PC-9 (cell line): Measurements from ENCODE around the gene TRPT1.

Experiments used
- EZH2 ChIP-seq: fragments of 200-600 bp; sonication (generic); IDR thresholded peaks from 2 replicates; pipeline ENCODE4 v1.8.0; 2017; ENCODE audit warnings: antibody characterized with exemption, low read depth
- TF ChIP-seq, protein P1 (sequence below): fragments of 200-600 bp; sonication (generic); conservative IDR thresholded peaks from 2 replicates; pipeline ENCODE4 v1.6.1; 2017; ENCODE audit warnings: mixed run types, antibody characterized with exemption, mild to moderate bottlenecking, moderate library complexity

DNA sequence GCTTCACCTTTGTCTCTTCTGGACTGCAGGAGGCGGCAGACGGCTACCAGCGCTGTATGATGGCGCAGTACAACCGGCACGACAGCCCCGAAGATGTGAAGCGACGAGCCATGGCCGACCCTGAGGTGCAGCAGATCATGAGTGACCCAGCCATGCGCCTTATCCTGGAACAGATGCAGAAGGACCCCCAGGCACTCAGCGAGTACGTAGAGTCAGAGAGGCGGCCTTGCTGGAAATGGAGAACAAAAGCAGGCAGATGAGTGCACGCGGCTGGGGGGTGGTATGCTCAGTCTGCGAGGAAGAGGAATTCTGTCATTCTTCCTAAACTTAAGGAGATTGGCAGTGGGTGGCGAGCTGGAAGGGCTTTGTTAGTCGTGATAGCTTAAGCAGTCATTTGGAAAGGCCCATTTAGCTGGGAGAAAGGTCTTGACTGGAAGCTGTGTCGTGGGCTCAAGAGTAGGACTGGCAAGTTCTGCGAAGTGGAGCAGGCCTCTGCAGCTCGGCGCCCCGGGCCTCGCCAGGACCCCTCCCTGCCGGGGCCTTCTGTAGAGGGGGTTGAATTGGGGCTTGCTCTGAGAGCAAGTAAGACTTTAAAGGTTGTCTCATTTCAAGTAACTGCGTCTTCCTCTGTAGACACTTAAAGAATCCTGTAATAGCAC is 22.4 kb downstream of the TRPT1 start:
- TF ChIP-seq EZH2: no peak
- TF ChIP-seq, protein P1, sequence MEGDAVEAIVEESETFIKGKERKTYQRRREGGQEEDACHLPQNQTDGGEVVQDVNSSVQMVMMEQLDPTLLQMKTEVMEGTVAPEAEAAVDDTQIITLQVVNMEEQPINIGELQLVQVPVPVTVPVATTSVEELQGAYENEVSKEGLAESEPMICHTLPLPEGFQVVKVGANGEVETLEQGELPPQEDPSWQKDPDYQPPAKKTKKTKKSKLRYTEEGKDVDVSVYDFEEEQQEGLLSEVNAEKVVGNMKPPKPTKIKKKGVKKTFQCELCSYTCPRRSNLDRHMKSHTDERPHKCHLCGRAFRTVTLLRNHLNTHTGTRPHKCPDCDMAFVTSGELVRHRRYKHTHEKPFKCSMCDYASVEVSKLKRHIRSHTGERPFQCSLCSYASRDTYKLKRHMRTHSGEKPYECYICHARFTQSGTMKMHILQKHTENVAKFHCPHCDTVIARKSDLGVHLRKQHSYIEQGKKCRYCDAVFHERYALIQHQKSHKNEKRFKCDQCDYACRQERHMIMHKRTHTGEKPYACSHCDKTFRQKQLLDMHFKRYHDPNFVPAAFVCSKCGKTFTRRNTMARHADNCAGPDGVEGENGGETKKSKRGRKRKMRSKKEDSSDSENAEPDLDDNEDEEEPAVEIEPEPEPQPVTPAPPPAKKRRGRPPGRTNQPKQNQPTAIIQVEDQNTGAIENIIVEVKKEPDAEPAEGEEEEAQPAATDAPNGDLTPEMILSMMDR: no peak
